ENCODE measurements around the gene TNFRSF25. TPM values are rescaled to one million over a fixed set of nuclear protein-coding genes. Genes with fewer than 3 reads are reported as not detected.

The TNFRSF25 gene
- total RNA-seq, 4 donors from 2014 or later, result 53.7 to 168 (median 75.7) TPM

DNA sequence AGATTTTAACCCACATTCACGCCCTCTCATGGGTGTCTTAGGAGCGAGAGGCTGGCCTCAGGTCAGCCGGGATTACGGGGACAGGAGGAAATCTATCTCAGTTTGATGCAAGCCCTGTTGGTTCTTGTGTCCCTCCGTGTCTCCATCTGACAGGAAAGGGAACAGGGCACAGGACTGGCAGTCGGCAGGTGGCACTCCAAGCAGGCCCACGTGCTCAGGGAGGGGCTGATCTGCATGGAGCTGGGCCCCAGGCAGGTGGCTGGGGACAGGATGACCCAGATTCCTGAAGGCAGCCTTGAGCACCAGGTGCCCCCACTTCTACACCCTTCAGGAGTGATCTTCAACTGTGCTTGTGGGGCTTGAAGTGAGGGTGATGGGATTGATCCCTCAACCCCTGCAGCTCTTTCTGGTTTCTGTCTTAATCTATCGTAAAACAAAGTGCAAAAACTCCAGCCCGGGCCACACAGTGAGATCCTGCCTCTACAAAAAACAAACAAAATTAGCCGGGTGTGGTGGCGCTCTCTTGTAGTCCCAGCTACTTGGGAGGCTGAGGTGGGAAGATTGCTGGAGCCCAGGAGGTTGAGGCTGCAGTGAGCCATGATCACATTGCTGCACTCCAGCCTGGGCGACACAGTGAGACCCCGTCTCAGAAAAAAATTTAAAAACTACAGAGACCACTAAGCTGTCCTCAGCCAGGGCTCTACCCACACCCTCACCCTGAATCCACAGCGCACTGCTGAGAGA lies 17.2 kb upstream of the TNFRSF25 start:
- intact Hi-C loops (cut with DNase I; ENCODE audit: low total_unique reads), result no loop called here
- no peak for DNase-seq (ENCODE audit: low spot score in 2 of 2)
- TF ChIP-seq, protein P1, sequence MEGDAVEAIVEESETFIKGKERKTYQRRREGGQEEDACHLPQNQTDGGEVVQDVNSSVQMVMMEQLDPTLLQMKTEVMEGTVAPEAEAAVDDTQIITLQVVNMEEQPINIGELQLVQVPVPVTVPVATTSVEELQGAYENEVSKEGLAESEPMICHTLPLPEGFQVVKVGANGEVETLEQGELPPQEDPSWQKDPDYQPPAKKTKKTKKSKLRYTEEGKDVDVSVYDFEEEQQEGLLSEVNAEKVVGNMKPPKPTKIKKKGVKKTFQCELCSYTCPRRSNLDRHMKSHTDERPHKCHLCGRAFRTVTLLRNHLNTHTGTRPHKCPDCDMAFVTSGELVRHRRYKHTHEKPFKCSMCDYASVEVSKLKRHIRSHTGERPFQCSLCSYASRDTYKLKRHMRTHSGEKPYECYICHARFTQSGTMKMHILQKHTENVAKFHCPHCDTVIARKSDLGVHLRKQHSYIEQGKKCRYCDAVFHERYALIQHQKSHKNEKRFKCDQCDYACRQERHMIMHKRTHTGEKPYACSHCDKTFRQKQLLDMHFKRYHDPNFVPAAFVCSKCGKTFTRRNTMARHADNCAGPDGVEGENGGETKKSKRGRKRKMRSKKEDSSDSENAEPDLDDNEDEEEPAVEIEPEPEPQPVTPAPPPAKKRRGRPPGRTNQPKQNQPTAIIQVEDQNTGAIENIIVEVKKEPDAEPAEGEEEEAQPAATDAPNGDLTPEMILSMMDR (IDR thresholded peaks at IDR 0.05), result no peak
- no peak for TF ChIP-seq POLR2A (IDR thresholded peaks at IDR 0.05)
- no peak overlapping the region for H3K4me3 ChIP-seq (ENCODE audit: low read depth, poor library complexity, severe bottlenecking)
- WGBS, 2 donors, result 64 to 71% methylated on average over 13 of the region's 14 CpGs

DNA sequence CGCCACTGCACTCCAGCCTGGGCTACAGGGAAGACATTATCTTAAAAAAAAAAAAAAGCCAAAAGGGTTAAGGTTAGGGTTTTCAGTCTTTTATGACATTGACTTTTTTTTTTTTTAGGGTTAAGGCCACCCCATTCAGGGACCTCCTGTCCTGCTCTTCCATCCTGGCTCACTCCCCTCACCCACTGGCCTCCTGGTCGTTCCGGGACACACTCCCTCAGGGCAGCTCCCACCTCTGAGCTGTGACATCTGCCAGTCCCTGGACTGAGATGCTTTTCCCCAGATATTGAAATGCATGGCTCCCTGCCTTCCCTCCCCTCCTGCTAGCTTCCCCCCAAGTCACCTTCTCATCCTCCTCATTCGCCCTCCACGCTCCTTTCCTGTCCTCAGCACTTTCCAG lies 15.8 kb upstream of the TNFRSF25 start:
- TF ChIP-seq, protein P1 (IDR thresholded peaks at IDR 0.05), result no peak
- no peak for TF ChIP-seq POLR2A (IDR thresholded peaks at IDR 0.05)
- H3K4me3 ChIP-seq (ENCODE audit: low read depth, poor library complexity, severe bottlenecking), result no peak overlapping the region
- WGBS, 2 donors, result 83 to 85% methylated on average over 5 of the region's 5 CpGs
- no peak for DNase-seq (ENCODE audit: low spot score in 2 of 2)
- intact Hi-C loops (cut with DNase I; ENCODE audit: low total_unique reads), result no loop called here

DNA sequence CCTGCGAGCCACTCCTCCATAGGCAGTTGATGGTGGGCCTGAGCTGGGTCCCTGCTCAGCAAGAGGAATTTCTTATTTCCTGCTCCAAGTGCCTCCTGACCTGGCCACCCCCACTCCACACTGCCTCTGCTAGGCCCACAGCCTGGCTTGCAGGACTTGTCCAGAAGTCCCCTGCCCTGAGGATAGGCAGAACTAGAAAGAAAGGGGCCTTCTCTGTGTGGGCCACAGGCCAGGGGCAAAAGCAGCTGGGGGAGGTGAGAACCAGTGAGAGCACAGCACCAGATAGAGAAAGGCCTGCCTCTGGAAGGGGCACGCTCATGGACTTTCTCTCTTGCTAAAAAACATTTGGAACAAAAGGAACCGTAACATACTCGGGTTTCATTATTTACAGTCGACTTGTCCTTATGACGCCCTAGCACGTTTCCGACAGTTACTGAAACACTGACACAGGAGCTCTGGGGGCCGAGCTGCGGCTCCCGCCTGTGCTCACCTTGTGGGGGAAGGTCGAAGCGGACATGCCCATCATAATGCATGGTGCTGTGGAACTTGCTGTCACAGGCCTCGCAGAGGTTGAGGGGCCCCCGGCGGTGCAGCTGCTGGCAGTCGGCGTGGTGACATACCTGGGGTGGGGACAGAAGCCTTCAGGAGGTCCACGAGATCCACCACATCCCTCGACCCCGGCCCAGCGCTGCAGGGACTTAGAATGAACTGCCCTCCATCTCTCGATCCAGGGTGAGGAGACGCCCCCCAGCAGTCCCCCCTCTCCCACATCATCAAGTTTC lies 11.3 kb upstream of the TNFRSF25 start:
- 83 to 85% methylated on average over 24 of the region's 24 CpGs for WGBS, 2 donors
- no peak for DNase-seq (ENCODE audit: low spot score in 2 of 2)
- intact Hi-C loops (cut with DNase I; ENCODE audit: low total_unique reads), result no loop called here
- no peak overlapping the region for H3K4me3 ChIP-seq (ENCODE audit: low read depth, poor library complexity, severe bottlenecking)
- no peak for TF ChIP-seq POLR2A (IDR thresholded peaks at IDR 0.05)
- TF ChIP-seq, protein P1 (IDR thresholded peaks at IDR 0.05), result no peak

DNA sequence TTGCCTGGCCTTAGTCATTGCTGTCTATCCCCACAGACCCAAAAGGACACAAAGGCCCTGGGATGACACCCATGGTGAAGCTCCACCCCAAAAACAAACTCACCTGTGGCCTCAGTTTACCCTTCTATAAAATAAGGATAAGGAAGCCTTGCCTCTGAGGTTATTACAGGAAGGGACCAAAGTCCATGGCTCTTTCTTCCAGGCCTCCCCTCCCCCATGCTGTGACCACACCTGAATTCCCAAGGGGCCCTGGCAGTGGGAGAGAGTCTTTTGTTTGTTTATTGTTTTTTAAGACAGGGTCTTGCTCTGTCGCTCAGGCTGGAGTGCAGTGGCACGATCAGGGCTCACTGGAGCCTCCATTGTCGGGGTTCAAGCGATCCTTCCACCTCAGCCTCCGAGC lies 10.5 kb upstream of the TNFRSF25 start:
- WGBS, 2 donors, result 95 to 96% methylated on average over 5 of the region's 5 CpGs
- intact Hi-C loops (cut with DNase I; ENCODE audit: low total_unique reads), result no loop called here
- H3K4me3 ChIP-seq (ENCODE audit: low read depth, poor library complexity, severe bottlenecking), result no peak overlapping the region
- no peak for DNase-seq (ENCODE audit: low spot score in 2 of 2)
- TF ChIP-seq, protein P1 (IDR thresholded peaks at IDR 0.05), result no peak
- no peak for TF ChIP-seq POLR2A (IDR thresholded peaks at IDR 0.05)

DNA sequence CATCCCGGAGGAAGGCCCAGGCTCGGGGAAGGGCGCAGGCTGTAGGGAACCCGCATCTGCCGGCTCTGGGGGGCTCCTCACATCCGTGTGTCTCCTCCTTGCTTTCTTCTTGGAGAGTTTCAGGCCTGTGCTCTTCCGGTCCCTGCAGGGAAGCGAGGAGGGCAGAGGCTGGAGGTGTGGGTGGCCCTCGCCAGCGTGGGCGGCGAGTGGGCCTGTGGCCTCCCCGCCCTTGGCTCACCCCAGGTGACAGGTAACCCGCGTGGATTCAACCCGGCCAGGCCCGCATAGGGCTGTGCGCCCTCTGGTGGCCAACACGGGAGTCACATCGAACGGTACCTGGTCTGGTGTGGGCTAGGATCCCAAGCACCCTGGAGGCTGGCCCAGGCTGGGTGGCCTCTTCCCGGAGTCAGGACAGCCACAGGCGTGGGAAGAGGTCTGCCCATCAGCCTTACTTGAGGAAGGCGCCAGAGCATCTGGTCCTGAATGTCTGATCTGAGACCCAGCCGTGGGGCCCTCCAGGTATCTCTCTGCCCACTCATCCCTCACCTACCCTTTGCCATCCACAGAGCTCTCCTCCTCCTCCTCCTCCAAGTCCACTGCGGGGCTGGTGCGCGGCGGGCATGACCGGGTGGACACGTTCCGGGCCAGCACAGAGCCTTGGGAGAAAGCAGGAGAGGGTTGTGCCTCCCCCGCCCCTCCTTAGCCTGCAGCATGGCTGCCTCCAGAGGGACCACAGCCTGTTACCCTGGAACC lies 9.6 kb upstream of the TNFRSF25 start:
- TF ChIP-seq POLR2A (IDR thresholded peaks at IDR 0.05), result no peak
- TF ChIP-seq, protein P1 (IDR thresholded peaks at IDR 0.05), result no peak
- DNase-seq (ENCODE audit: low spot score in 2 of 2), result no peak
- no peak overlapping the region for H3K4me3 ChIP-seq (ENCODE audit: low read depth, poor library complexity, severe bottlenecking)
- intact Hi-C loops (cut with DNase I; ENCODE audit: low total_unique reads), result no loop called here
- 34 to 40% methylated on average over 23 to 30 of the region's 33 CpGs for WGBS, 2 donors
